Head of caudate nucleus (tissue), 42 donors: ENCODE results near the gene ROCK2.
A peak's percentile ranks its signal among the peaks of the same experiment; 100 is the strongest.
"Not testable (repeated sequence)": the region's sequence is repeated elsewhere in the genome, so short reads cannot be mapped to it uniquely, and the experiment has no call there.

Source experiments
- DNase-seq, 42 donors: peaks; one replicate each; pipeline versions ENCODE4 v3.0.0 to v3.0.0-alpha.2; 2020 to 2021; ENCODE audit warnings: mixed read lengths in 7 of 42
- intact Hi-C: fragments of 100-400 bp; cut with DNase I; formaldehyde crosslinking; loops from one replicate; pipeline ENCODE4 v1.15.0; 2022

The ROCK2 gene

DNA sequence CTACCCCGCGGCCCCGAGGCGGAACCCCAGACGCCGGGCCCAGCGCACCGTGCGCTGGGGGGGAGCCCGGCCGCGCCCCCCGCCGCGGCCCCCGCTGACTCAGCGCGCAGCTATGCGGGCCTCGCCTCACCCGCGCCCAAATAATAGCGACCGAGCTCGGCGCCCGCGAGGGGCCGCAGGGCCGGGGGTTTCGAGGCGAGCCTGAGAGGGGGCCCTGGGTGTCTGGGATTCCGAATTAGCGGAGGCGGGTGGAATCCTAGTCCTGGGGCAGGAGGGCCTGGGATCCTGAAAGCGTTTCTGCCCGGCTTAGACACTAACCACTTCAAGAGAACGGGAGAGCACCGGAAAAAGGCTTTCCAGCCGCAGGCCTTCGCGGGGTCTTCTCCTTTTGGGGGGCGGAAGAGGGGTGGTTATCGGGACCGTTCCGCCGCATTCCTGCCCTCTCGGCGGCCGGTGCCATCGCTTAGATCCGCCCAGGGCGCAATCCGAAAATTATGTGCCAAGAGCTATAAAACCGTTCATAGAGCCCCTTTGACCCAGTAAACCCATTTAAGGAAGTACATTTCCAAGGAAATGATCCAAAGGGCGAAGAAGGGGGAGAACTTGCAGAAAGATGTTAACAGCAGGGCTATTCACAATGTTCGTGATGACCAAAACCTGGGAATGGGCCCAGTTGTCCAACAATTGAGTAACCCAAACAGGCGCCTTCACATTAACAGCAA, 681 bp upstream of the ROCK2 start:
- intact Hi-C loops = loop anchor here (5.0 to 10.0 kb wide), 2 partner anchors 190 to 533 kb away; partner anchors contain the start of genes PDIA6 and SLC66A3
- DNase-seq = peak in 35 of 42 donors; percentile 10 to 72 (median 36)

DNA sequence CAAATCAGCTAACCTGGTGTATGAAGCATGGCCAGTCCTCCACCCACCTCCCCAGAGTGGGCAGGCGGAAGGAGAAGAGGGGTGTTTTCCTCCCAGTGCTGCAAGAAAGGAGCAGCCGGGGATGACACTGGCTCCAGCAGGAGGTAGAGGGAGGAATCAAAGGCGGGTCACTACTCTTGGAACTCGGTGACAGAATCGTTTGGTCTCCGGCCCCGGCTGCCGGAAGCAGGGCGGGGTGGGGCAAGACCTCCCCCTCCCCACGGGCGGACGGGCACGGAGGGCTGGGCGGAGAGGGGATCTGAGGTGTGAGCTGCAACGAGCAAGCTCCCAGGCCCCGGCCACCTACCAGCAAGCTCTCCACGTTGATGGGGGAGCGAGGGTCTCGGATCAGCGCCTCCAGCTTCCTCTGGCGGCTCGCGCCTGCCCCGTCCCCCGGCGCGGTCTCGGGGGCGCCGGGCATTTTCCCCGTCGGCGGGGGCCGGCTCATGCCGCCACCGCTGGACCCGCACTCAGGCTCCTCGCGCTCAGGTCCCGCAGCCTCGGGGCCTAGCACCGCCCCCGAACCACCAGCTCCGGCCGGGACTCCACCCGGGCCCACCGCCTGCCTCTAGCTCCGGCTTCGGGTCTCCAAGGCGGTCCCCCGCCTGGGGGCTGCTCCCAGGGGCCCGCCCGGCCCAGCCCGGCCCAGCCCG, 640 bp downstream of the ROCK2 start:
- intact Hi-C loops = loop anchor here (5.0 to 10.0 kb wide), 2 partner anchors 189 to 531 kb away; partner anchors contain the start of genes PDIA6 and SLC66A3
- peak in 36 of 42 donors; percentile 12 to 67 (median 36) for DNase-seq

DNA sequence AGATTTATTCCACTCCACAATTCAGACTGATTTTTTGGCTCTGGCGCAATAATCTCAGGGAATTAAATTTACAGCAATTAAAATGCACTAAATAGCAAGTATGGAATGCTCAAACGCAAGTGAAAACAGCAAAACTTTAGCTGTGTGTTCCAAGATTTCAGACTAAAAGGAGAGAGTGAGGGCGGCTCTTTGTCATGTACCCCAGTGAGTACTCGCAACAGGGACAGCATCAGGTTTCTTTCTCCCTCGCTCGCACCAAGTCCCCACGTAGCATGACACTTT, 1.1 kb downstream of the ROCK2 start:
- intact Hi-C loops = loop anchor here (5.0 to 10.0 kb wide), 2 partner anchors 189 to 531 kb away; partner anchors contain the start of genes PDIA6 and SLC66A3
- DNase-seq = peak in 5 of 42 donors; percentile 14 to 61 (median 20)

DNA sequence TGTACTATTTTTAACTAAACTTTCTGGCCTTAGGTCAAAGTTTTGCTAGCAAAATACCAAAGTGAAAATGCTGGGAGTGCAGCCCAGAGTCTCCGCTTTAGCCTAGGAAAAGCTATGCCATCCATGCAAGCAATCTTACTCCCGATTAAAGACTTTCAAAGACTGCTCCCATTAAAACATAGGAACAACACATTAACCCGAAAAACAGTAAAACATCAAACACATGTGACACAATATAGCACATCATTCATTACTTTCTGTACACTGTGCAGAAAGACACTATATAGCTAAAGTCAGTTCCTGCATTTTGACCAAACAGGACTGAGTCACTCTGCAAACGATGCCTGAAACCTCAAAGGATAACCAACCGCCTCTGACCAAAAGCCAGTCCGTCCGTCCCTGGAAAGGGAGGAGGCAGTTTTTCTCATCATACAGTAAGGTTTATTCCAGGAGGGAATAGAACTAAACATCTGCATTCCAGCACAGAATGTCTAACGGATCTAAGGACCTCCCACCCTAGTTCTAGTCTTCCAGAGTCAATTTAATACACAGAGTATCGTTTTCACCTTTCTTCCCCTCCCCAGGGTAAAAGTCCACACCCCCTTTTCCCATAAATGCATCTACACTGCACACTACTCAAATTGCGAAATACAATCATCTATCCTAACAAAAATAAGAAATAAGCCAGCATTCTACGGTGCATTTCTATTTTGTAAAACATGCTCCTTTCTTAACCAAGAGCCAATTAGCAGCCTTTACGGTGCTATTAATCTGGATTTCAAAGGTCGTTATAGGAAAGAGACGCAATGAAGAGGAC, 1.7 kb downstream of the ROCK2 start:
- DNase-seq = peak in 1 of 42 donors; percentile 8
- intact Hi-C loops = loop anchor here (5.0 to 10.0 kb wide), 2 partner anchors 188 to 530 kb away; partner anchors contain the start of genes PDIA6 and SLC66A3

DNA sequence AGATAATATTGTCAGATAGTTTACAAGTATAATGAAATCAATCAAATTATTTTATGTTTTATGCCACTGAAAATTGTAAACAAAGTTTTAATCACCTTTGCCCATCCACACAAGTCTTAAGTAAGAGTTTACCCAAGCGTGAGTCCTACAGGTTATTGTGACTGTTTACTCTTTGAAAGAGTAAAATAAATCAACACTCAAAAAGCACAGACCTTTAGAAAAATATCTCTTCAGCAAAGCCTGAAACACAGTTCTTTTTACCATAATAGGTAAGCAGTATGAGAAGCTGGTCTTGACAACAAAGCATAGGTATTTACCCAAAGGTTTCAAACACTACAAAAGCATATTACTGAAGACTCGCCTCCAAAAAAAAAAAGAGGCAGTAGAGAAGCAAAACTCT, 3.7 kb downstream of the ROCK2 start:
- intact Hi-C loops = loop anchor here (5.0 to 10.0 kb wide), 2 partner anchors 186 to 528 kb away; partner anchors contain the start of genes PDIA6 and SLC66A3
- no peak for DNase-seq

DNA sequence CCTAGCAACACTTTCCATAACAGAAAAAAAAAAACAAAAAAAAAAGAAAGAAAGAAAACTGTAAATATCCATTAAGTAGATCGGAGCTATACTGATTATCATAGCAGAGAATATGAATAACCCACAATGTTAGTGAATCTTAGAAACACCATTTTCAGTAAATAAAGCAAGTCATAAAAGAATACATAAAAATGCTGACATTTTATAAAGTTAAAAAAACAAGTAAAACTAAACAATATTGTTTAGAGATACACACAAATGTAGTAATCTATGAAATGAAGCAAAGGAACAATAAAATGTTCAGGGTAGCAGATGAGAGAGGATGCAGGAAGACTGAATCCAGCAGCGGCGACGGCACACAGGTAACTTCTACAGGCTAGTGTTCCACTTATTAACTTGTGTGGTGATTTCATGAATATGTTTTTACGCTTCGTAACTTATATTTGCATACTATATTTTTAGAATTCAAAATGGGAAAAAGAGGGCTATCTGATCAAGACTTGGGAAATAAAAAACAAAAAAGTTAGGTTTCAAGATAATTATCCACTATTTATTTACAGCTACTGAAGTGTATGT, 4.8 kb downstream of the ROCK2 start:
- intact Hi-C loops = loop anchor here (5.0 to 10.0 kb wide), 2 partner anchors 185 to 527 kb away; partner anchors contain the start of genes PDIA6 and SLC66A3
- DNase-seq = peak in 2 of 42 donors; percentile 8 to 29

DNA sequence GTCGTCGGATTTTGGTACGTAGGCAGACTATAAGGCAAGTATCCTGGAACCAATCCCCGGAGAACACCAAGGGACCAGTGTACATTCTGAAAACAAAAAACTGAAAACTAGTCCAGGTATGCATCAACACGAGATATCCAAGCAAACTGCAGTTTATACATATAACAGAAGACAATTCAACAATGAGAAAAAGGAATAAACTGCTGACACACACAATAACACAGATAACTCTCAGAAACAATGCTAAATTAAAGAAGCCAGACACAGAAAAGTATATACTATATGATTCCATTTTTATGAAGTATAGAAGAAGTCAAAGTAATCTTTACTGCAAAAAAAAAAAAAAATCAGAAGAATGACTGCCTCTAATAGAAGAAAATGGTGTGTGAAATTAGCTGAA, 5.9 kb downstream of the ROCK2 start:
- no peak for DNase-seq

DNA sequence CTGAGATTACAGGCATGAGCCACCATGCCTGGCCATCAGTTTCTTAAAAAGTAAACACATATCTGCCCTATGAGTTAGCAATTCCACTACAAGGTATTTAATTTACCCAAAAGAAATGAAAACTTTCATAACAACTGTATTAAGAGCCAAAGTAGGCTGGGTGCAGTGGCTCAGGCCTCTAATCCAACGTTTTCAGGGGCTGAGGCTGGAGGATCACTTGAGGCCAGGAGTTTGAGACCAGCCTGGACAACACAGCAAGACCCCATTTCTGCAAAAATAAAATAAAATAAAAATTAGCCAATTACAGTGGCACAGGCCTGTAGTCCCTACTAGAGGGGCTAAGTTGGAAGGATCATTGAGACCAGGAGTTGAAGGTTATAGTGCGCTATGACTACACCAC, 6.5 kb downstream of the ROCK2 start:
- no peak for DNase-seq
- intact Hi-C loops = no loop called here

More for the DNA sequence above, 5.9 kb downstream of the ROCK2 start:
- intact Hi-C loops = no loop called here

DNA sequence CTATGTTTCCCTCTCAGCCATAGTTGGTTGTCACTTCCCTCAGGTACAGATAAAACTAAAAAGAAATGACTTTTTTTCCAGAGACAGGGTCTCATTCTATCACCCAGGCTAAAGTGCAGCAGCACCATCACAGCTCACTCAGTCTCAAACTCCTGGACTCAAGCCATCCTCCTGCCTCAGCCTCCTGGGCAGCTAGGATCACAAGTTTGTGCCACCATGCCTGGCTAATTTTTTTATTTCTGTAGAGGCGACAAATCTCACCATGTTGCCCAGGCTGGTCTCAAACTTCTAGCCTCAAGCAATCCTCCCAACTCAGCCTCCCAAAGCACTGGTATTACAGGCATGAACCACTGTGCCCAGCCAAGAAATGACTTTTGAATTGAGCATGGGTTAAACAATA, 8.2 kb downstream of the ROCK2 start:
- intact Hi-C loops = no loop called here
- DNase-seq = no peak

DNA sequence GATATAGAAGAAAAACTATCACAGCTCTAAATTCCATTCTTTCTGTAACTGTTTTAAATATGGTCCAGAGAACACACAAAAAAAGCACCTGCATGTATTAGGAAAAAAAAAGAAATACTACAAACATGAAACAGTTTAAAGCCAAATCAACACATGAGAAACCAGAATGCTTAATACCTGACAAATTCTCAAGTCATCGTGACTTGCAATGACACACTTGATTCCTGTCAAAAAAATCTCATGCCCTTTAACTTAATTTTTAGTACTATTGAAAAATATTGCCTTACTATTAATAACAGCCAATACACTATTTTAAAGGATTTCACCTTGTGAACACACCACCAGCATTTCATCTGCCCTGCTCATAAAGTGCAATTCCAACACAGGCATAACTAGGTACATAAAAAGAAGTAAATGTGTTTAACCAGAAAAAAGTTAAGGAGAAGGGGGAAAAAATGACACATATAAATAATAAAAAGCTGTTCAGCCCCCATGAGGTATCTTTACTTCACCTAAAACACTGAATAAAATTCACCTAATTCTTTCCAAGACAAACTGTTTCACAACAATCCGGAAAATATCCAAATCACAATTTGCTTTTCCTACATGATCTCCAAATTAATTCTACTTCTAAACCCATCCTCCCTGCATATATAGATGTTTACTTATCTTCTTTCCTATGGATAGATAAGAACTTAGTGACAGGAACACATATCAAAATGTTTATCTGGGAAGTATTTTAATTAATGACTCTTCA, 10.8 kb downstream of the ROCK2 start:
- no peak for DNase-seq
- intact Hi-C loops = no loop called here

DNA sequence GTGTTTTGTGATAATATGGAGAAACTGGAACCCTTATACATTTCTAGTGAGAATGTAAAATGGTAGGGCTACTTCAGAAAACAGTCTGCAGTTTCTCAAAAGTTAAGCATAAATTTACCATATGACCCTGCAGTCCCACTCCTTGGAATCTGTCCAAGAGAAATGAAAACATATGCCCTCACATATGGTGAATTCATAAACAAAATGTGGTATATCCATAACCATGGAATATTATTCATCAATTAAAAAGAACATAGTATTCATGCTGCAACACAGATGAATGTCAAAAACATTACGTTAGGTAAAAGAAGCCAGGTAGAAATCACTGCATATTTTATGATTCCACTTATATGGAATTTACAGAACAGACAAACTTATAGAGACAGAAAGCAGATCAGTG, 11.8 kb downstream of the ROCK2 start:
- intact Hi-C loops = no loop called here
- no peak for DNase-seq

DNA sequence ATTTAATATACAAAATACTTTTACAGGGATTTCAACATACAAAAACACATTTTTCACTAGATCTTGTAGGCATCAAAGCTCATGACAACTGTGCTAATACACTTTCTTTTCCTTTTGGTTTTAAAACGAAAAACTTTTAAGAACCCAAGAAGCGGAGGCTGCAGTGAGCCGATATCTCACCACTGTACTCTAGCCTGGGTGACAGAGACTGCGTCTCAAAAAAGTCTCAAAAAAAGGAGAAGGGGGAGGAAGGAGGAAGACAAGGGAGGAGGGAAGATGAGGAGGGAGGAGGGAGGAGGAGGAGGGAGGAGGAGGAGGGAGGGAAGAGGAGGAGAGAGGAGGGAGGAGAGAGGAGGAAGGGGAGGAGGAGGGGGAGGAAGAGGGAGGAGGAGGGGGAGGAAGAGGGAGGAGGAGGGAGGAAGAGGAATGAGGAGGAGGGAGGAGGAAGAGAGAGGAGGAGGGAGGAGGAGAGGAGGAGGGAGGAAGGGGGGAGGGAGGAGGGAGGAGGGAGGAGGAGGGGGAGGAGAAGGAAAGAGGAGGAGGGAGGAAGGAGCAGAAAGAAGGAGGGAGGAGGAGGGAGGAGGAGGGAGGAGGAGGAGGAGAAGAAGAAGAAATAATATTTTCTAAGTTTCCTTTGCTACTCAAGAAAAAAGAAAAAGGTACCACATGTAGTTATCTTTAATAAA, 13.8 kb downstream of the ROCK2 start:
- intact Hi-C loops = no loop called here
- DNase-seq = peak in 1 of 42 donors; percentile 26

DNA sequence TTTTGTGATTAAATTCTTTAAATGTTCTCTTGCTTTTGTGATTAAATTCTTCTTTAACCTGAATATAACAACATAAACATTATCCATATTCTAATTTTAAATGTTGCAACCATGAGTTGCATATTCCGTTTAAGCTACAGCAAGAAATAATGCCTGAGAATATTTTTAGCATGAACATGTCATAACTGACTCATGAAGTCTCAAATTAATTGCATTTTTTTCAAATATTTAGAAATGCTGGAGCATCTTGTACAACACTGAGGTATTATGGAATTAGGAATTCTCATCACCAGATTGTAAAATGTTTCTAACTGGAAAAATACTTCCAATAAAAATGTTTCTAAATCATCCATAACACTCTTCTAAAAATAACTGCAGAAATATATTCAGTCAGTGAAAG, 14.7 kb downstream of the ROCK2 start:
- intact Hi-C loops = no loop called here
- DNase-seq = no peak

DNA sequence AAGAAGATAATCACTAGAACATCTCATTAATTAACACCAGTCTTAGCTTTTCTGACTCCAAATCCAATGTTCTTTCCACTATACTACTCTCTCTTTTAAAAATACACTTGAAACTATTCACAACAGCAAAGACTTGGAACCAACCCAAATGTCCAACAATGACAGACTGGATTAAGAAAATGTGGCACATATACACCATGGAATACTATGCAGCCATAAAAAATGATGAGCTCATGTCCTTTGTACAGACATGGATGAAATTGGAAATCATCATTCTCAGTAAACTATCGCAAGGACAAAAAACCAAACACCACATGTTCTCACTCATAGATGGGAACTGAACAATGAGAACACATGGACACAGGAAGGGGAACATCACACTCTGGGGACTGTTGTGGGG, 15.9 kb downstream of the ROCK2 start:
- DNase-seq, intact Hi-C loops: not testable (repeated sequence)

DNA sequence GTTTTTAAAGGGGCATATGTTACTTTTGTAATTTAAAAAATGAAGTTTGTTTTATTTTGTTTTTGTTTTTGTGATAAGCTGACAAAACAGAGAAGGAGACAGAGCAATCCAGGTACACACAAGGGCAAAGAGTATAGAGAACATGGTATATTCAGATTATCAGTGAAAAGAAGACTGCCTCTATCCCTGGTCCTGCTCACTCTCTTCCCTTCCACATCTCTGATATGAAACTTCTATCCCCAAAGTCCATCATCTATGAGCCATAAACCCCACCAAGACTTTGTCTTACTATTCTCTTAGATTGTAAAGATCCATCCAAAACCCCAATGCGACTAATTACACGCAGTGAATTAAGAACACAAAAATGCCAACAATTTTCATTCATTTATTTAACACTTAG, 16.6 kb downstream of the ROCK2 start:
- no peak for DNase-seq
- intact Hi-C loops = no loop called here

DNA sequence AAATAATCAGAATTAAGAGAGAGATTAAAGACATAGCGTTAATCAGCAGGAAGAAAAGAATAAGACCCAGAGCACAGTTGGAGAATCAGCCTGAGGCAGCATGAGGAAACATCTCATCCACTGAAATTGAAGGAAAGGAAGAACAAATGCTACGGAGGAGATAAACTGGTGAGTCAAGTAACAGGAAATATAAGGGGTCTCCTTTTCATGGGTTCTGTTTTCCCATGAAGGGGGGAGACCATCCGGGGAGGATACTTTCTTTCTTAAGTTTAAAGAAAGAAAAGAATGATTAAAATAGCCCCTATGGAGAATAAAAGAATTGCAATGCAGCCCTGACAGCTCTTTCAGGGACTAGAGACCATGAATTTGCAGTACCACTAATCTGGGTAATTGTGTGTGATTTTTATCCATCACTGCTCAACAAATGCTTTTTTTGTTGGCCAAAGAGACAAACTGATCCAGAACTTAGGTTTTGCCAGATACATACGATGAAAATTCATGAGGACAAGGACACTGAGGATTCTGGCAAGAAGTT, 17.7 kb downstream of the ROCK2 start:
- DNase-seq = no peak
- intact Hi-C loops = no loop called here

DNA sequence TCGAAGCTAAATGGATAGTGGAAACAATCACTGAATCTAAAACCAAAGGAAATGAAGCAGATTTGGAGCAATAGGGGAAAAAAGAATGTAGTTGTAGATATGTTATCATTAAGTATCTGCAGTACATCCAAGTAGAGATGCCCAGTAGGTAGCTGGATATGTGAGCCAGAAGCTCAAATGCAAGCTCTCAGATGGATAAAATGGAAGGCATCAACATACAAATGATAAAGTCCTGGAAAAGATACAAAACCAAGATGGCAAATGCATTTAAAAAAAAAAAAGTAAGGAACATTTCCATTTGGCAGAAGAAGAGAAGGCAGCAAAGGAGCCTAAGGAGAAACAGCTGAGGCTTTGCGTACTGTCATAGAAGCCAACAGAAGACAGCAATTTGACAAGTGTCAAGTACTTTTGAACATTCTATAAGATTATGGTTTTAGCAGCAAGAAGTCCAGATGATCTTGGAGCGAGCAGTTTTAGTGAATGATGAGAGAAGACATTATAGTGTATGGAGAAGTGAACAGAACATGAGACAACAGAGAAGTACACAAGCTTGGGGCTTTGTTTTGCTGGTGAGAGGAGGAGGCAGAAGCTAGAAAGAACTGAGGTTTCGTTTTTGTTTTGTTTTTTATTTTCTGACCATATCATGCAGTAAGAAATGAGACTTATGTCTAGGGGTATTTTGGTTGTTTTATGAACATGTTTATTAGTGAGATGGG, 18.3 kb downstream of the ROCK2 start:
- DNase-seq = no peak
- intact Hi-C loops = no loop called here
